ENCODE results near the gene MS4A7. TPM values are rescaled to one million over a fixed set of nuclear protein-coding genes. Genes with fewer than 3 reads are reported as not detected.

Gene MS4A7, protein sequence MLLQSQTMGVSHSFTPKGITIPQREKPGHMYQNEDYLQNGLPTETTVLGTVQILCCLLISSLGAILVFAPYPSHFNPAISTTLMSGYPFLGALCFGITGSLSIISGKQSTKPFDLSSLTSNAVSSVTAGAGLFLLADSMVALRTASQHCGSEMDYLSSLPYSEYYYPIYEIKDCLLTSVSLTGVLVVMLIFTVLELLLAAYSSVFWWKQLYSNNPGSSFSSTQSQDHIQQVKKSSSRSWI
- 0.22 TPM for total RNA-seq (2021; ENCODE audit: unreplicated experiment)
- not detected in 2 replicates for polyA plus RNA-seq (2012)
- not detected for Bru-seq, nascent RNA
- not detected for BruChase-seq, experiment 1, labeled RNA remaining after a 6-hour chase
- BruChase-seq, experiment 2, labeled RNA remaining after a 2-hour chase: not detected
- long read RNA-seq: 0 reads

GRCh38 chr11:60378354-60378753 is at the start of gene MS4A7:
TSS of gene MS4A7 (plus strand) at chr11:60378532. CDS start at chr11:60383142, 4,610 bp downstream.
- TF ChIP-seq SP1 (IDR thresholded peaks at IDR 0.05; ENCODE audit: low read depth) (no peak), CTCF (IDR thresholded peaks at IDR 0.05 in 2 of 3, conservative IDR thresholded peaks at IDR 0.05 in 1 of 3; ENCODE audit: borderline replicate concordance in 1 of 3, insufficient read depth in 1 of 3, low read depth in 2 of 3, low read length in 2 of 3) (no peak), SIN3A (IDR thresholded peaks at IDR 0.05; ENCODE audit: low read depth) (no peak), EZH2 (IDR thresholded peaks at IDR 0.05) (no peak), CEBPB (IDR thresholded peaks at IDR 0.05; ENCODE audit: low read depth) (no peak)
- RAD21 ChIA-PET (ENCODE audit: low non-redundant PET in 1 of 2, low total read pairs in 2 of 2, uncharacterized antibody in 2 of 2, unreplicated experiment in 2 of 2): no interaction called here
- Histone ChIP-seq H3K4me2 (ENCODE audit: low read length) (no peak within 1 kb of the TSS), H3K36me3 (ENCODE audit: control insufficient read depth in 1 of 2, insufficient read depth in 2 of 2, low read length in 2 of 2) (no peaks in the 10 kb centered on the region), H3K4me3 (replicated peaks in 1 of 2; ENCODE audit: low read depth in 1 of 2, low read length in 2 of 2) (no peak within 1 kb of the TSS), H3K79me2 (ENCODE audit: insufficient read depth, low read length) (no peaks in the 10 kb centered on the region), H3K27me3 (ENCODE audit: insufficient read depth, low read length) (no peaks in the 10 kb centered on the region), H3K9me2 (ENCODE audit: insufficient read depth) (no peaks in the 10 kb centered on the region), H2AFZ (ENCODE audit: low read depth, low read length, poor library complexity, severe bottlenecking) (no peak within 1 kb of the TSS), H3K9ac (ENCODE audit: low read length) (no peak within 1 kb of the TSS), H3K4me1 (ENCODE audit: control insufficient read depth in 1 of 2, insufficient read depth in 2 of 2, low read length in 2 of 2) (no peaks in the 10 kb centered on the region), H4K20me1 (ENCODE audit: insufficient read depth) (no peaks in the 10 kb centered on the region), H3K9me3 (ENCODE audit: control insufficient read depth in 1 of 2, insufficient read depth in 1 of 2, low read depth in 1 of 2, low read length in 2 of 2) (no peaks in the 10 kb centered on the region), H3K27ac (ENCODE audit: low read depth, low read length) (no peak within 1 kb of the TSS)
- intact Hi-C loops (cut with micrococcal nuclease): no loop called here
- no peak for ATAC-seq
- POLR2A ChIA-PET: no interaction called here
- CTCF ChIA-PET: interaction anchor here (1.0 kb wide), 1 partner anchor 15 kb away, joined by 3 read pairs; no protein-coding TSS in a partner anchor
- BruUV-seq (replicated peaks): no TSS peak
- DNase-seq (ENCODE audit: low read depth, low spot score): no peak

DNA sequence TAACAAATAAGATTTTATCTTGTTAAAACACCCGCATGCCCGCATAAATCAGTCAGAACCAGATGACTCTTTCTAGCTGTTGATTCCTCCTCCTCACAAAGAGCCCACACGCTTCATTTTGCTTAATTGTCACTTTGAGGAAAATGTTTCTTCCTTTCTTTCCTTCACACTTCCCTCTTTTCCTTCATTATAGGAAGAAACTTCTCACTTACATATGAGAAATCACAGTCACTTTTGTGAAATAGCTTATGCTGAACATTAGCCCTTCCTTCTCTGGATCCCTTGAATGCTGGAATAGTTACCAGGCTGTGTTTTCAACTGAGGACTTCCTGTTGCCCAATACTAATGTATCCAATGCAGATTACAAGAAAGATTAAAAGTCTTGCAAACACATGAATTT is 45.5 kb upstream of the MS4A7 start:
- Histone ChIP-seq H4K20me1 (ENCODE audit: insufficient read depth) (no peaks in the 10 kb centered on the region), H2AFZ (ENCODE audit: low read depth, low read length, poor library complexity, severe bottlenecking) (no peak overlapping the region), H3K4me2 (ENCODE audit: low read length) (no peak overlapping the region), H3K9ac (ENCODE audit: low read length) (no peak overlapping the region), H3K9me3 (ENCODE audit: control insufficient read depth in 1 of 2, insufficient read depth in 1 of 2, low read depth in 1 of 2, low read length in 2 of 2) (no peaks in the 10 kb centered on the region), H3K36me3 (ENCODE audit: control insufficient read depth in 1 of 2, insufficient read depth in 2 of 2, low read length in 2 of 2) (no peaks in the 10 kb centered on the region), H3K27me3 (ENCODE audit: insufficient read depth, low read length) (no peaks in the 10 kb centered on the region), H3K4me1 (ENCODE audit: control insufficient read depth in 1 of 2, insufficient read depth in 2 of 2, low read length in 2 of 2) (peaks cover 0 to 5% of the 10 kb centered on the region in 2 experiments; a peak in 2 of 4 replicates), H3K4me3 (replicated peaks in 1 of 2; ENCODE audit: low read depth in 1 of 2, low read length in 2 of 2) (no peak overlapping the region), H3K27ac (ENCODE audit: low read depth, low read length) (no peak overlapping the region), H3K9me2 (ENCODE audit: insufficient read depth) (no peaks in the 10 kb centered on the region), H3K79me2 (ENCODE audit: insufficient read depth, low read length) (no peaks in the 10 kb centered on the region)
- intact Hi-C loops (cut with micrococcal nuclease): no loop called here
- ATAC-seq (no peak), DNase-seq (ENCODE audit: low read depth, low spot score) (no peak)
- no TSS peak for BruUV-seq (replicated peaks)
- ChIA-PET POLR2A (no interaction called here), RAD21 (ENCODE audit: low non-redundant PET in 1 of 2, low total read pairs in 2 of 2, uncharacterized antibody in 2 of 2, unreplicated experiment in 2 of 2) (no interaction called here), CTCF (interaction anchor here (2.2 kb wide), 1 partner anchor 13 kb away, joined by 6 read pairs; no protein-coding TSS in a partner anchor)
- no peak for TF ChIP-seq TCF7L2 (IDR thresholded peaks at IDR 0.05; ENCODE audit: borderline replicate concordance, extremely low read depth, insufficient read depth, insufficient read length)
- TF ChIP-seq CEBPB (IDR thresholded peaks at IDR 0.05; ENCODE audit: low read depth): no peak
- no peak for TF ChIP-seq CTCF (IDR thresholded peaks at IDR 0.05 in 2 of 3, conservative IDR thresholded peaks at IDR 0.05 in 1 of 3; ENCODE audit: borderline replicate concordance in 1 of 3, insufficient read depth in 1 of 3, low read depth in 2 of 3, low read length in 2 of 3)
- TF ChIP-seq, protein P1, sequence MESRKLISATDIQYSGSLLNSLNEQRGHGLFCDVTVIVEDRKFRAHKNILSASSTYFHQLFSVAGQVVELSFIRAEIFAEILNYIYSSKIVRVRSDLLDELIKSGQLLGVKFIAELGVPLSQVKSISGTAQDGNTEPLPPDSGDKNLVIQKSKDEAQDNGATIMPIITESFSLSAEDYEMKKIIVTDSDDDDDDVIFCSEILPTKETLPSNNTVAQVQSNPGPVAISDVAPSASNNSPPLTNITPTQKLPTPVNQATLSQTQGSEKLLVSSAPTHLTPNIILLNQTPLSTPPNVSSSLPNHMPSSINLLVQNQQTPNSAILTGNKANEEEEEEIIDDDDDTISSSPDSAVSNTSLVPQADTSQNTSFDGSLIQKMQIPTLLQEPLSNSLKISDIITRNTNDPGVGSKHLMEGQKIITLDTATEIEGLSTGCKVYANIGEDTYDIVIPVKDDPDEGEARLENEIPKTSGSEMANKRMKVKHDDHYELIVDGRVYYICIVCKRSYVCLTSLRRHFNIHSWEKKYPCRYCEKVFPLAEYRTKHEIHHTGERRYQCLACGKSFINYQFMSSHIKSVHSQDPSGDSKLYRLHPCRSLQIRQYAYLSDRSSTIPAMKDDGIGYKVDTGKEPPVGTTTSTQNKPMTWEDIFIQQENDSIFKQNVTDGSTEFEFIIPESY (IDR thresholded peaks at IDR 0.05; ENCODE audit: extremely low read depth, insufficient replicate concordance, low read length): no peak
- no peak for TF ChIP-seq SIN3A (IDR thresholded peaks at IDR 0.05; ENCODE audit: low read depth)
- no peak for TF ChIP-seq CBX3 (IDR thresholded peaks at IDR 0.05; ENCODE audit: low read depth)
- TF ChIP-seq ZFX (IDR thresholded peaks at IDR 0.05): no peak
- no peak for TF ChIP-seq JUND (IDR thresholded peaks at IDR 0.05)
- TF ChIP-seq YY1 (IDR thresholded peaks at IDR 0.05; ENCODE audit: extremely low read depth, insufficient replicate concordance, low read depth, low read length): no peak

All from HCT116 (cell line).